Liver (tissue), 3 donors: ENCODE results near the gene SP1.

ENCODE experiments used
- HNF4G ChIP-seq: IDR thresholded peaks from 2 replicates; pipeline ENCODE4 v1.6.1; 2016; ENCODE audit warnings: antibody characterized with exemption
- NR2F2 ChIP-seq: IDR thresholded peaks from 2 replicates; pipeline ENCODE4 v1.6.1; 2016; ENCODE audit warnings: antibody characterized with exemption
- RAD21 ChIP-seq, 2 donors: IDR thresholded peaks; 2 replicates each; pipeline ENCODE4 v1.6.1; 2016; ENCODE audit warnings: antibody characterized with exemption in 2 of 2, mild to moderate bottlenecking in 2 of 2
- SP1 ChIP-seq: IDR thresholded peaks from 2 replicates; pipeline ENCODE4 v1.6.1; 2018; ENCODE audit warnings: antibody characterized with exemption, mild to moderate bottlenecking
- TAF1 ChIP-seq: conservative IDR thresholded peaks from 2 replicates; pipeline ENCODE4 v1.6.1; 2016; ENCODE audit warnings: antibody characterized with exemption, mild to moderate bottlenecking
- YY1 ChIP-seq: IDR thresholded peaks from 2 replicates; pipeline ENCODE4 v1.6.1; 2016; ENCODE audit warnings: antibody characterized with exemption, mild to moderate bottlenecking
- TF ChIP-seq, protein P1 (sequence below): fragments of 150-350 bp; IDR thresholded peaks from 2 replicates; pipeline ENCODE4 v1.5.1; 2017; ENCODE audit warnings: improper control_type of control experiment, low read depth, low read length; ENCODE audit not compliant: missing input control
- TF ChIP-seq, protein P2 (sequence below): IDR thresholded peaks from 2 replicates; pipeline ENCODE4 v1.6.1; 2016; ENCODE audit warnings: antibody characterized with exemption
- donor health status: healthy.
- donor health status: healthy.

DNA sequence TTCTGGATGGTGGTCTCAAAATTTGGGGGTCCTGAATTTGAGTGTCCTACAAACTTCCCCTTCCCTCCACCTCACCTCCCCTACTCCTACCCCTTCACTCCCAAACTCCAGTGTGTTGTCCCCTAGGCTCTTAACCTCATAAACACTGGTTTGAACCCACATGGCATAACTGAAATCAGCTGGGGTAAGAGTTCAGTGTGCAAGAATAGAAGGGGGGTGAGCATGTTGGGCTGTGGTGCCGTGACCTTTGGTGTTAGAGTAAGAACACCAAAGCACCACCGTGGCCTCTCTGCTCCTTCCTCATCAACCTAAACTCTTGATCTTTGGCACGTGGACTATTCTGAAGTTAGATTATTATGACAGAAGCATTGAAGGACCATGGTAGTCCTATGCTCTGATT, 83.0 kb downstream of the SP1 start:
- TF ChIP-seq, protein P1, sequence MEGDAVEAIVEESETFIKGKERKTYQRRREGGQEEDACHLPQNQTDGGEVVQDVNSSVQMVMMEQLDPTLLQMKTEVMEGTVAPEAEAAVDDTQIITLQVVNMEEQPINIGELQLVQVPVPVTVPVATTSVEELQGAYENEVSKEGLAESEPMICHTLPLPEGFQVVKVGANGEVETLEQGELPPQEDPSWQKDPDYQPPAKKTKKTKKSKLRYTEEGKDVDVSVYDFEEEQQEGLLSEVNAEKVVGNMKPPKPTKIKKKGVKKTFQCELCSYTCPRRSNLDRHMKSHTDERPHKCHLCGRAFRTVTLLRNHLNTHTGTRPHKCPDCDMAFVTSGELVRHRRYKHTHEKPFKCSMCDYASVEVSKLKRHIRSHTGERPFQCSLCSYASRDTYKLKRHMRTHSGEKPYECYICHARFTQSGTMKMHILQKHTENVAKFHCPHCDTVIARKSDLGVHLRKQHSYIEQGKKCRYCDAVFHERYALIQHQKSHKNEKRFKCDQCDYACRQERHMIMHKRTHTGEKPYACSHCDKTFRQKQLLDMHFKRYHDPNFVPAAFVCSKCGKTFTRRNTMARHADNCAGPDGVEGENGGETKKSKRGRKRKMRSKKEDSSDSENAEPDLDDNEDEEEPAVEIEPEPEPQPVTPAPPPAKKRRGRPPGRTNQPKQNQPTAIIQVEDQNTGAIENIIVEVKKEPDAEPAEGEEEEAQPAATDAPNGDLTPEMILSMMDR: no peak
- TF ChIP-seq, protein P2, sequence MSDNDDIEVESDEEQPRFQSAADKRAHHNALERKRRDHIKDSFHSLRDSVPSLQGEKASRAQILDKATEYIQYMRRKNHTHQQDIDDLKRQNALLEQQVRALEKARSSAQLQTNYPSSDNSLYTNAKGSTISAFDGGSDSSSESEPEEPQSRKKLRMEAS: no peak
- TF ChIP-seq RAD21 (IDR thresholded peaks at IDR 0.05) (no peak), YY1 (no peak), HNF4G (no peak), SP1 (peak; percentile 48), TAF1 (no peak), NR2F2 (no peak)
